IPS-15b (cell line): ENCODE measurements around the gene SSR4.

Experiments used
- H3K27me3 ChIP-seq: one replicate; pipeline ENCODE4 v1.6.1; 2013; ENCODE audit warnings: low read length; ENCODE audit not compliant: control insufficient read depth, insufficient read depth
- H3K36me3 ChIP-seq: one replicate; pipeline ENCODE4 v1.6.1; 2013; ENCODE audit warnings: low read length; ENCODE audit not compliant: control insufficient read depth, insufficient read depth
- H3K4me1 ChIP-seq: one replicate; pipeline ENCODE4 v1.6.1; 2013; ENCODE audit warnings: mild to moderate bottlenecking, low read length; ENCODE audit not compliant: control insufficient read depth, insufficient read depth
- H3K4me3 ChIP-seq: one replicate; pipeline ENCODE4 v1.5.1; 2013; ENCODE audit warnings: low read depth, low read length
- H3K9ac ChIP-seq: one replicate; pipeline ENCODE4 v1.6.1; 2013; ENCODE audit warnings: low read depth, mild to moderate bottlenecking, low read length
- H3K9me3 ChIP-seq: one replicate; pipeline ENCODE4 v1.6.1; 2013; ENCODE audit warnings: mild to moderate bottlenecking, low read length; ENCODE audit not compliant: control insufficient read depth, insufficient read depth

SSR4 gene

GRCh38 chrX:153764786-153765137 is 29.7 kb upstream of the SSR4 start:
- Histone ChIP-seq H3K9ac (no peak overlapping the region), H3K36me3 (no peaks in the 10 kb centered on the region), H3K9me3 (peaks cover 5% of the 10 kb centered on the region)

GRCh38 chrX:153765138-153766079 is 29.1 kb upstream of the SSR4 start:
- no peaks in the 10 kb centered on the region for H3K36me3 ChIP-seq
- H3K9ac ChIP-seq, result no peak overlapping the region
- H3K4me1 ChIP-seq, result no peaks in the 10 kb centered on the region
- H3K4me3 ChIP-seq, result no peak overlapping the region
- no peaks in the 10 kb centered on the region for H3K27me3 ChIP-seq
- peaks cover 5% of the 10 kb centered on the region for H3K9me3 ChIP-seq

More at GRCh38 chrX:153764786-153765137, 29.7 kb upstream of the SSR4 start:
- H3K4me3 ChIP-seq, result no peak overlapping the region
- no peaks in the 10 kb centered on the region for H3K4me1 ChIP-seq
- H3K27me3 ChIP-seq, result no peaks in the 10 kb centered on the region

GRCh38 chrX:153766098-153766817 is 28.2 kb upstream of the SSR4 start:
- Histone ChIP-seq H3K4me1 (no peaks in the 10 kb centered on the region), H3K9ac (no peak overlapping the region), H3K27me3 (no peaks in the 10 kb centered on the region), H3K9me3 (peaks cover 5% of the 10 kb centered on the region), H3K4me3 (no peak overlapping the region), H3K36me3 (no peaks in the 10 kb centered on the region)

GRCh38 chrX:153766871-153767673 is 27.4 kb upstream of the SSR4 start:
- Histone ChIP-seq H3K9ac (no peak overlapping the region), H3K4me1 (no peaks in the 10 kb centered on the region)

GRCh38 chrX:153767674-153768055 is 26.8 kb upstream of the SSR4 start:
- peaks cover 5% of the 10 kb centered on the region for H3K9me3 ChIP-seq
- H3K36me3 ChIP-seq, result no peaks in the 10 kb centered on the region
- no peaks in the 10 kb centered on the region for H3K4me1 ChIP-seq
- H3K27me3 ChIP-seq, result no peaks in the 10 kb centered on the region
- H3K4me3 ChIP-seq, result no peak overlapping the region
- no peak overlapping the region for H3K9ac ChIP-seq

More at GRCh38 chrX:153766871-153767673, 27.4 kb upstream of the SSR4 start:
- H3K36me3 ChIP-seq, result no peaks in the 10 kb centered on the region
- peaks cover 5% of the 10 kb centered on the region for H3K9me3 ChIP-seq
- H3K4me3 ChIP-seq, result no peak overlapping the region
- H3K27me3 ChIP-seq, result no peaks in the 10 kb centered on the region

- no peaks in the 10 kb centered on the region for H3K27me3 ChIP-seq
- H3K9me3 ChIP-seq, result no peaks in the 10 kb centered on the region
- no peaks in the 10 kb centered on the region for H3K36me3 ChIP-seq
- H3K4me1 ChIP-seq, result no peaks in the 10 kb centered on the region
- no peak overlapping the region for H3K4me3 ChIP-seq
- no peak overlapping the region for H3K9ac ChIP-seq
Observed at GRCh38 chrX:153768311-153769157, 25.9 kb upstream of the SSR4 start.

GRCh38 chrX:153769158-153769864 is 25.2 kb upstream of the SSR4 start:
- no peaks in the 10 kb centered on the region for H3K4me1 ChIP-seq
- H3K9ac ChIP-seq, result no peak overlapping the region
- no peaks in the 10 kb centered on the region for H3K9me3 ChIP-seq
- H3K36me3 ChIP-seq, result no peaks in the 10 kb centered on the region
- H3K27me3 ChIP-seq, result no peaks in the 10 kb centered on the region
- no peak overlapping the region for H3K4me3 ChIP-seq

- no peaks in the 10 kb centered on the region for H3K27me3 ChIP-seq
- no peaks in the 10 kb centered on the region for H3K36me3 ChIP-seq
- no peaks in the 10 kb centered on the region for H3K4me1 ChIP-seq
Observed at GRCh38 chrX:153769865-153770600, 24.4 kb upstream of the SSR4 start.

GRCh38 chrX:153770601-153771414 is 23.7 kb upstream of the SSR4 start:
- H3K27me3 ChIP-seq, result no peaks in the 10 kb centered on the region
- H3K4me1 ChIP-seq, result no peaks in the 10 kb centered on the region
- H3K36me3 ChIP-seq, result no peaks in the 10 kb centered on the region
- H3K9ac ChIP-seq, result no peak overlapping the region
- H3K4me3 ChIP-seq, result no peak overlapping the region
- H3K9me3 ChIP-seq, result no peaks in the 10 kb centered on the region

More at GRCh38 chrX:153769865-153770600, 24.4 kb upstream of the SSR4 start:
- Histone ChIP-seq H3K9me3 (no peaks in the 10 kb centered on the region), H3K9ac (no peak overlapping the region), H3K4me3 (no peak overlapping the region)
